A549 (cell line): ENCODE data around the gene ATG4A. TPM values are rescaled to one million over a fixed set of nuclear protein-coding genes. Genes with fewer than 3 reads are reported as not detected.
A peak's percentile ranks its signal among the peaks of the same experiment; 100 is the strongest.

ENCODE experiments used
- ATAC-seq, 2 experiments: fragments of 200-7000 bp in 1 of 2; fragments of >200 bp in 1 of 2; cut with Nextera tagmentation in 1 of 2; cut with Tn5 transposase in 1 of 2; 3 replicates each; pipeline versions ENCODE4 v1.8.0 to v1.9.1; 2018 to 2020; ENCODE audit warnings: mild to moderate bottlenecking in 1 of 2, moderate library complexity in 1 of 2
- CTCF ChIA-PET: fragments of 300-600 bp; sonication (Branson Sonifier 250); formaldehyde crosslinking; extraction: SDS; loops from one replicate; lab custom pipeline; 2021; ENCODE audit warnings: antibody characterized with exemption, inconsistent platforms; lab: Yijun Ruan, JAX
- POLR2A ChIA-PET: fragments of 350-600 bp; formaldehyde crosslinking; extraction: SDS; loops from one replicate; lab custom pipeline; 2021; ENCODE audit warnings: antibody characterized with exemption, inconsistent platforms; lab: Yijun Ruan, JAX
- DNase-seq, 2 experiments: peaks; one replicate each; pipeline versions ENCODE4 v3.0.0 to v3.0.0-alpha.2; 2011 to 2016; ENCODE audit warnings: low read depth in 1 of 2, low spot score in 1 of 2
- FAIRE-seq: peaks from 2 replicates; lab custom pipeline; 2011; peaks lifted over from hg19 to GRCh38; lab: Jason Lieb, UNC
- H3K27ac ChIP-seq, 2 experiments: fragments of >200 bp; sonication (Bioruptor Twin); formaldehyde crosslinking; 3 replicates each; pipeline ENCODE4 v1.5.1; 2016 to 2017
- H3K4me1 ChIP-seq: fragments of >200 bp; sonication (Bioruptor Twin); formaldehyde crosslinking; 3 replicates; pipeline ENCODE4 v1.6.1; 2016
- H3K4me2 ChIP-seq: fragments of >200 bp; sonication (Bioruptor Twin); formaldehyde crosslinking; 3 replicates; pipeline ENCODE4 v1.6.1; 2016
- H3K4me3 ChIP-seq: fragments of >200 bp; sonication (Bioruptor Twin); formaldehyde crosslinking; 3 replicates; pipeline ENCODE4 v1.5.1; 2016
- H3K9me3 ChIP-seq: fragments of >200 bp; sonication (Bioruptor Twin); formaldehyde crosslinking; 3 replicates; pipeline ENCODE4 v1.6.1; 2016
- CBX8 ChIP-seq: fragments of 200-600 bp; sonication (generic); IDR thresholded peaks from 2 replicates; pipeline ENCODE4 v1.6.1; 2016
- EHMT2 ChIP-seq: fragments of 200-600 bp; sonication (generic); IDR thresholded peaks from 2 replicates; pipeline ENCODE4 v1.6.1; 2016; ENCODE audit warnings: antibody characterized with exemption, low read depth, mild to moderate bottlenecking, moderate library complexity
- ESRRA ChIP-seq: fragments of 150-350 bp; IDR thresholded peaks from 2 replicates; pipeline ENCODE4 v1.6.1; 2014; ENCODE audit warnings: mild to moderate bottlenecking, low read length, borderline replicate concordance
- HDAC2 ChIP-seq: fragments of 200-600 bp; sonication (generic); IDR thresholded peaks from 2 replicates; pipeline ENCODE4 v1.6.1; 2016
- HEYL ChIP-seq: fragments of 250-450 bp; sonication (Bioruptor Pico); IDR thresholded peaks from 2 replicates; pipeline ENCODE4 v1.8.0; 2021; ENCODE audit warnings: mild to moderate bottlenecking, moderate library complexity
- HOXA7 ChIP-seq: fragments of 250-450 bp; sonication (Bioruptor Pico); IDR thresholded peaks from 2 replicates; pipeline ENCODE4 v1.5.0; 2020; ENCODE audit warnings: mild to moderate bottlenecking, moderate library complexity
- JUN ChIP-seq, 2 experiments: fragments of >200 bp; sonication (Bioruptor Twin); formaldehyde crosslinking; IDR thresholded peaks; 2 replicates in 1 of 2; 3 replicates in 1 of 2; pipeline ENCODE4 v1.6.1; 2016 to 2017
- KDM1A ChIP-seq: fragments of 200-600 bp; sonication (generic); IDR thresholded peaks from 2 replicates; pipeline ENCODE4 v1.6.1; 2016; ENCODE audit warnings: low read depth, mild to moderate bottlenecking
- NFE2L2 ChIP-seq: fragments of 150-350 bp; conservative IDR thresholded peaks from 2 replicates; pipeline ENCODE4 v1.6.1; 2014; ENCODE audit warnings: low read length
- NPAS2 ChIP-seq: fragments of 250-450 bp; sonication (Bioruptor Pico); IDR thresholded peaks from 2 replicates; pipeline ENCODE4 v1.8.0; 2022; ENCODE audit warnings: mild to moderate bottlenecking, moderate library complexity, borderline replicate concordance
- PHF8 ChIP-seq: fragments of 200-600 bp; sonication (generic); IDR thresholded peaks from 2 replicates; pipeline ENCODE4 v1.6.1; 2016; ENCODE audit warnings: low read depth, mild to moderate bottlenecking, antibody characterized with exemption, moderate library complexity, borderline replicate concordance
- POLR2A ChIP-seq: IDR thresholded peaks from 2 replicates; pipeline ENCODE4 v1.6.1; 2012; ENCODE audit warnings: mild to moderate bottlenecking, low read length
- RAD21 ChIP-seq, 2 experiments: fragments of >200 bp in 1 of 2; sonication (Bioruptor Twin) in 1 of 2; formaldehyde crosslinking in 1 of 2; IDR thresholded peaks in 1 of 2; conservative IDR thresholded peaks in 1 of 2; 2 replicates in 1 of 2; 3 replicates in 1 of 2; pipeline ENCODE4 v1.6.1; 2012 to 2018; ENCODE audit warnings: inconsistent platforms in 1 of 2
- TFCP2L1 ChIP-seq: fragments of 250-450 bp; sonication (Bioruptor Pico); IDR thresholded peaks from 2 replicates; pipeline ENCODE4 v1.5.0; 2021; ENCODE audit warnings: mild to moderate bottlenecking
- ZC3H11A ChIP-seq: fragments of 450-650 bp; IDR thresholded peaks from 2 replicates; pipeline ENCODE4 v1.6.1; 2014; ENCODE audit warnings: antibody characterized with exemption, mild to moderate bottlenecking
- ZSCAN20 ChIP-seq: fragments of 250-450 bp; sonication (Bioruptor Pico); IDR thresholded peaks from 2 replicates; pipeline ENCODE4 v1.8.0; 2022; ENCODE audit warnings: mild to moderate bottlenecking, moderate library complexity
- whole genome bisulfite sequencing: methylation state at CpG from one replicate; pipeline ENCODE4 v1.1.6; 2017; ENCODE audit errors: missing lambda C conversion rate; 5-methylcytosine and 5-hydroxymethylcytosine counted together
- polyA plus RNA-seq, 4 experiments: library from polyadenylated mRNA; depleted of rRNA in 3 of 4; stranded (reverse); fragments of >200 nt; fragmentation: RNase III in 1 of 4; extraction: RNeasy Plus Mini Kit Qiagen cat#74134 plus additional on column Dnase treatment in 1 of 4; gene quantifications; 2 replicates in 3 of 4; 3 replicates in 1 of 4; pipeline ENCODE4 v1.2.3, GENCODE V29; 2011 to 2017
- TF ChIP-seq, protein P1 (sequence below): fragments of 250-450 bp; sonication (Bioruptor Pico); IDR thresholded peaks from 2 replicates; pipeline ENCODE4 v1.5.0; 2021; ENCODE audit warnings: mild to moderate bottlenecking, moderate library complexity, borderline replicate concordance
- TF ChIP-seq, protein P2 (sequence below): fragments of 450-650 bp; IDR thresholded peaks from 2 replicates; pipeline ENCODE4 v1.6.1; 2014; ENCODE audit warnings: antibody characterized with exemption
- TF ChIP-seq, protein P3 (sequence below): fragments of >200 bp; sonication (Bioruptor Twin); formaldehyde crosslinking; IDR thresholded peaks from 3 replicates; pipeline ENCODE4 v1.6.1; 2016
- TF ChIP-seq, protein P4 (sequence below): fragments of >200 bp; sonication (Bioruptor Twin); formaldehyde crosslinking; IDR thresholded peaks from 3 replicates; pipeline ENCODE4 v1.5.1; 2016

ATG4A gene
- polyA plus RNA-seq, 2 of the 4 experiments (the other 2 are of a cell fraction), result 6.7 to 14.3 TPM

DNA sequence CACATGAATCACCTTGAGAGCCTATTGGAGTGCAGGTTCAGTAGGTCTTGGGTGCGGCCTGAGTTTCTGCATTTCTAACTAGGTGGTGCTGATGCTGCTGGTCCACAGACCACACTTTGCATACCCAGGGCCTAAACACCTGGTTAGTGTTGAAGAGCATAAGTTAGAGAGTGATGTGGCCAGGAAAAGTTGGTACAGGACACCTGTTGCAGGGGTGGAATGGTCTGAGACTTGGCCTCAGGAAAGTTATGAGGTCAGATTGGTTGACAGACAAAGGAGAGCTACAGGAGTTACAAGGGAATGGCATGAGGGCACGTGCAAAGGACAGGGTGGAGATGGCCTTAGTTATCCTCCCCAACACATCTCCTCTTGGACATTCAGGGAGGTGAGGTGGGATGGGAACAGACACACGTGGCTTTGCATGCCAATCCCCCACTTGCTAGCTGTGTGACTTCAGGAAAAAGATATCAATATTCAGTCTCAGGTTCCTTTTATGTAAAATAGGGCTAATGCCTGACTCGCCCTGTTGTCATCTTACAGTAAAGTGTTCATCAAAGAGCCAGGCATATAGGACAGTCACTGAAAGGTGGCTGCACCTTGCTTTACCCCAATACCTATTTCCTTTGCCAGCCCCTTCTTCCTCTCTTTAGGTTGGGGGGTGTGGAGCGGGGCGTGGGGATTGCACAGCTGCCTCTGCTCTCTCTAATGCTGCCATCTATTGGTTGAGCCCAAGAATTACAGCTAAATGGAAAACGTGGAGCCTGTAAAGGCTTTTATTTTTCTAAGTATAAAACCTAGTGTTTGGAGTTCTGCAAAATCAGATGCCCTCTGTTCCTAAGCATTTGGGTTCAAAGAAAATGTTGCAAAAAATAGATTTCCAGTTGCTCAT, 47.5 kb downstream of the ATG4A start:
- 80% methylated on average over 7 of the region's 7 CpGs for WGBS
- ATAC-seq, result no peak

DNA sequence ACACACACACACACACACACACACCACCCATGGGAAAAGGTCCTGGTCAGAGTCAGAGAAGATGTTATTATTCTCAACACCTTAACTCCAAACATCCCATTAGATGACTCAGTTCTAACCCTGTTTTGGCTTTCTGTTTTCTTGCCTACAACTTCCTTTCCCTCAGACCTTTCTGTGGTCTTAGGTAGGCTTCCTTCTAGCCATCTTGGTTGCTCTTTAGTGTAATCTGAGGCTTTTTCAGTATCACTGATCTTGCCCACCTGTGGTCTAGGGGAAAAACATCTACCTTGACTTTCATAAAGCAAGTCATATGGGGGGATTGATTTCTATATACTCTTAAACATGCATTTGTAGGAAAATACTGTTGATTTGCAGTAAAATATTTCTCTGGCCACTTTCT, 56.9 kb downstream of the ATG4A start:
- TF ChIP-seq ZSCAN20 (CRISPR knock-in tag) (no peak), ZC3H11A (no peak), NFE2L2 (no peak), CBX8 (no peak), HEYL (CRISPR knock-in tag) (no peak), NPAS2 (no peak), PHF8 (no peak), POLR2A (no peak), TFCP2L1 (CRISPR knock-in tag) (no peak), ESRRA (no peak), JUN (IDR thresholded peaks at IDR 0.05) (no peak), EHMT2 (no peak), KDM1A (no peak)
- TF ChIP-seq, protein P1, sequence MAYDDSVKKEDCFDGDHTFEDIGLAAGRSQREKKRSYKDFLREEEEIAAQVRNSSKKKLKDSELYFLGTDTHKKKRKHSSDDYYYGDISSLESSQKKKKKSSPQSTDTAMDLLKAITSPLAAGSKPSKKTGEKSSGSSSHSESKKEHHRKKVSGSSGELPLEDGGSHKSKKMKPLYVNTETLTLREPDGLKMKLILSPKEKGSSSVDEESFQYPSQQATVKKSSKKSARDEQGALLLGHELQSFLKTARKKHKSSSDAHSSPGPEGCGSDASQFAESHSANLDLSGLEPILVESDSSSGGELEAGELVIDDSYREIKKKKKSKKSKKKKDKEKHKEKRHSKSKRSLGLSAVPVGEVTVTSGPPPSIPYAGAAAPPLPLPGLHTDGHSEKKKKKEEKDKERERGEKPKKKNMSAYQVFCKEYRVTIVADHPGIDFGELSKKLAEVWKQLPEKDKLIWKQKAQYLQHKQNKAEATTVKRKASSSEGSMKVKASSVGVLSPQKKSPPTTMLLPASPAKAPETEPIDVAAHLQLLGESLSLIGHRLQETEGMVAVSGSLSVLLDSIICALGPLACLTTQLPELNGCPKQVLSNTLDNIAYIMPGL (CRISPR knock-in tag), result no peak
- TF ChIP-seq, protein P2, sequence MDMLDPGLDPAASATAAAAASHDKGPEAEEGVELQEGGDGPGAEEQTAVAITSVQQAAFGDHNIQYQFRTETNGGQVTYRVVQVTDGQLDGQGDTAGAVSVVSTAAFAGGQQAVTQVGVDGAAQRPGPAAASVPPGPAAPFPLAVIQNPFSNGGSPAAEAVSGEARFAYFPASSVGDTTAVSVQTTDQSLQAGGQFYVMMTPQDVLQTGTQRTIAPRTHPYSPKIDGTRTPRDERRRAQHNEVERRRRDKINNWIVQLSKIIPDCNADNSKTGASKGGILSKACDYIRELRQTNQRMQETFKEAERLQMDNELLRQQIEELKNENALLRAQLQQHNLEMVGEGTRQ, result no peak
- TF ChIP-seq, protein P3, sequence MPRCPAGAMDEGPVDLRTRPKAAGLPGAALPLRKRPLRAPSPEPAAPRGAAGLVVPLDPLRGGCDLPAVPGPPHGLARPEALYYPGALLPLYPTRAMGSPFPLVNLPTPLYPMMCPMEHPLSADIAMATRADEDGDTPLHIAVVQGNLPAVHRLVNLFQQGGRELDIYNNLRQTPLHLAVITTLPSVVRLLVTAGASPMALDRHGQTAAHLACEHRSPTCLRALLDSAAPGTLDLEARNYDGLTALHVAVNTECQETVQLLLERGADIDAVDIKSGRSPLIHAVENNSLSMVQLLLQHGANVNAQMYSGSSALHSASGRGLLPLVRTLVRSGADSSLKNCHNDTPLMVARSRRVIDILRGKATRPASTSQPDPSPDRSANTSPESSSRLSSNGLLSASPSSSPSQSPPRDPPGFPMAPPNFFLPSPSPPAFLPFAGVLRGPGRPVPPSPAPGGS, result no peak
- no peak overlapping the region for H3K4me2 ChIP-seq
- H3K4me1 ChIP-seq, result no peaks in the 10 kb centered on the region
- ATAC-seq (no peak), DNase-seq (no peak), FAIRE-seq (no peak)
- POLR2A ChIA-PET, result no interaction called here
- CTCF ChIA-PET, result no interaction called here
- H3K4me3 ChIP-seq, result no peak overlapping the region
- H3K9me3 ChIP-seq, result no peaks in the 10 kb centered on the region
- no peak overlapping the region for H3K27ac ChIP-seq

More for the DNA sequence above, 47.5 kb downstream of the ATG4A start:
- TF ChIP-seq PHF8 (no peak), HOXA7 (no peak), HDAC2 (no peak), RAD21 (conservative IDR thresholded peaks at IDR 0.05 in 1 of 2, IDR thresholded peaks at IDR 0.05 in 1 of 2) (peak in 1 of 2 experiments; percentile 24; a peak in 2 of 5 replicates)
- TF ChIP-seq, protein P1 (CRISPR knock-in tag), result no peak
- TF ChIP-seq, protein P4, sequence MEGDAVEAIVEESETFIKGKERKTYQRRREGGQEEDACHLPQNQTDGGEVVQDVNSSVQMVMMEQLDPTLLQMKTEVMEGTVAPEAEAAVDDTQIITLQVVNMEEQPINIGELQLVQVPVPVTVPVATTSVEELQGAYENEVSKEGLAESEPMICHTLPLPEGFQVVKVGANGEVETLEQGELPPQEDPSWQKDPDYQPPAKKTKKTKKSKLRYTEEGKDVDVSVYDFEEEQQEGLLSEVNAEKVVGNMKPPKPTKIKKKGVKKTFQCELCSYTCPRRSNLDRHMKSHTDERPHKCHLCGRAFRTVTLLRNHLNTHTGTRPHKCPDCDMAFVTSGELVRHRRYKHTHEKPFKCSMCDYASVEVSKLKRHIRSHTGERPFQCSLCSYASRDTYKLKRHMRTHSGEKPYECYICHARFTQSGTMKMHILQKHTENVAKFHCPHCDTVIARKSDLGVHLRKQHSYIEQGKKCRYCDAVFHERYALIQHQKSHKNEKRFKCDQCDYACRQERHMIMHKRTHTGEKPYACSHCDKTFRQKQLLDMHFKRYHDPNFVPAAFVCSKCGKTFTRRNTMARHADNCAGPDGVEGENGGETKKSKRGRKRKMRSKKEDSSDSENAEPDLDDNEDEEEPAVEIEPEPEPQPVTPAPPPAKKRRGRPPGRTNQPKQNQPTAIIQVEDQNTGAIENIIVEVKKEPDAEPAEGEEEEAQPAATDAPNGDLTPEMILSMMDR, result 0 out of 3 replicates have a peak, but pooled peaks have one; percentile 11
- DNase-seq (no peak), FAIRE-seq (no peak)
- ChIA-PET POLR2A (no interaction called here), CTCF (interaction anchor here (1.5 to 1.6 kb wide), 2 partner anchors 14 to 27 kb away, joined by 4 to 5 read pairs; no protein-coding TSS in a partner anchor)
- Histone ChIP-seq H3K4me2 (no peak overlapping the region), H3K27ac (no peak overlapping the region), H3K4me1 (no peaks in the 10 kb centered on the region), H3K9me3 (no peaks in the 10 kb centered on the region), H3K4me3 (no peak overlapping the region)
